Neural progenitor cell (in vitro differentiated cells): ENCODE results near the gene CIDEA. TPM values are rescaled to one million over a fixed set of nuclear protein-coding genes. Genes with fewer than 3 reads are reported as not detected.

Source experiments
- DNase-seq: peaks from one replicate; pipeline ENCODE4 v3.0.0-alpha.2; 2016; ENCODE audit warnings: low spot score
- H2AFZ ChIP-seq: fragments of 200-600 bp; sonication (generic); replicated peaks from 2 replicates; pipeline ENCODE4 v1.6.1; 2016; ENCODE audit warnings: antibody characterized with exemption
- H3F3A ChIP-seq: fragments of 200-600 bp; sonication (generic); 2 replicates; pipeline ENCODE4 v1.6.1; 2016; ENCODE audit warnings: antibody characterized with exemption, low read depth
- H3K27ac ChIP-seq: fragments of 200-600 bp; sonication (generic); 2 replicates; pipeline ENCODE4 v1.5.1; 2016; ENCODE audit warnings: mild to moderate bottlenecking
- H3K27me3 ChIP-seq: fragments of 200-600 bp; sonication (generic); 2 replicates; pipeline ENCODE4 v1.6.1; 2016; ENCODE audit warnings: mild to moderate bottlenecking, moderate library complexity
- H3K36me3 ChIP-seq: fragments of 200-600 bp; sonication (generic); 2 replicates; pipeline ENCODE4 v1.5.1; 2016
- H3K4me1 ChIP-seq: fragments of 200-600 bp; sonication (generic); 2 replicates; pipeline ENCODE4 v1.6.1; 2016; ENCODE audit warnings: mixed run types
- H3K4me2 ChIP-seq: fragments of 200-600 bp; sonication (generic); 2 replicates; pipeline ENCODE4 v1.6.1; 2016
- H3K4me3 ChIP-seq: fragments of 200-600 bp; sonication (generic); 2 replicates; pipeline ENCODE4 v1.5.1; 2016
- H3K79me2 ChIP-seq: fragments of 200-600 bp; sonication (generic); 2 replicates; pipeline ENCODE4 v1.6.1; 2016; ENCODE audit warnings: low read depth
- H3K9ac ChIP-seq: fragments of 200-600 bp; sonication (generic); 2 replicates; pipeline ENCODE4 v1.6.1; 2016
- H3K9me3 ChIP-seq: fragments of 200-600 bp; sonication (generic); 2 replicates; pipeline ENCODE4 v1.5.1; 2016; ENCODE audit warnings: low read depth
- H4K20me1 ChIP-seq: fragments of 200-600 bp; sonication (generic); 2 replicates; pipeline ENCODE4 v1.6.1; 2016; ENCODE audit warnings: low read depth
- H3K27ac Mint-ChIP-seq: 3 replicates; pipeline ENCODE4 v1.8.0; 2021; ENCODE audit warnings: mixed read lengths
- H3K27me3 Mint-ChIP-seq: 2 replicates; pipeline ENCODE4 v1.8.0; 2022; ENCODE audit warnings: low read depth, mild to moderate bottlenecking, inconsistent platforms, moderate library complexity, mixed read lengths; ENCODE audit not compliant: insufficient read depth
- H3K36me3 Mint-ChIP-seq: 3 replicates; pipeline ENCODE4 v1.8.0; 2021; ENCODE audit warnings: mixed read lengths
- H3K4me1 Mint-ChIP-seq: 3 replicates; pipeline ENCODE4 v1.8.0; 2021; ENCODE audit warnings: mixed read lengths
- H3K4me3 Mint-ChIP-seq: 3 replicates; pipeline ENCODE4 v1.8.0; 2021; ENCODE audit warnings: mild to moderate bottlenecking, moderate library complexity, mixed read lengths
- H3K9me3 Mint-ChIP-seq: 3 replicates; pipeline ENCODE4 v1.8.0; 2020; ENCODE audit warnings: mixed read lengths
- EZH2 ChIP-seq: fragments of 200-600 bp; sonication (generic); IDR thresholded peaks from 2 replicates; pipeline ENCODE4 v1.6.1; 2017; ENCODE audit warnings: antibody characterized with exemption, mild to moderate bottlenecking, moderate library complexity
- EZH2phosphoT487 ChIP-seq: fragments of 200-600 bp; sonication (generic); IDR thresholded peaks from 2 replicates; pipeline ENCODE4 v1.6.1; 2017; ENCODE audit warnings: antibody characterized with exemption
- small RNA-seq: library from RNA; depleted of rRNA; stranded (forward); fragments of <200 nt; gene quantifications from one replicate; pipeline ENCODE3, GENCODE V24; 2015
- total RNA-seq: library from RNA; depleted of rRNA; stranded (reverse); fragments of >200 nt; gene quantifications from 2 replicates; pipeline ENCODE4 v1.2.3, GENCODE V29; 2015; ENCODE audit warnings: low replicate concordance
- TF ChIP-seq, protein P1 (sequence below): fragments of 200-600 bp; sonication (generic); IDR thresholded peaks from 2 replicates; pipeline ENCODE4 v1.5.1; 2017; ENCODE audit warnings: antibody characterized with exemption, mild to moderate bottlenecking

Gene CIDEA
- total RNA-seq, 1 donor from 2014 or later: not detected

DNA sequence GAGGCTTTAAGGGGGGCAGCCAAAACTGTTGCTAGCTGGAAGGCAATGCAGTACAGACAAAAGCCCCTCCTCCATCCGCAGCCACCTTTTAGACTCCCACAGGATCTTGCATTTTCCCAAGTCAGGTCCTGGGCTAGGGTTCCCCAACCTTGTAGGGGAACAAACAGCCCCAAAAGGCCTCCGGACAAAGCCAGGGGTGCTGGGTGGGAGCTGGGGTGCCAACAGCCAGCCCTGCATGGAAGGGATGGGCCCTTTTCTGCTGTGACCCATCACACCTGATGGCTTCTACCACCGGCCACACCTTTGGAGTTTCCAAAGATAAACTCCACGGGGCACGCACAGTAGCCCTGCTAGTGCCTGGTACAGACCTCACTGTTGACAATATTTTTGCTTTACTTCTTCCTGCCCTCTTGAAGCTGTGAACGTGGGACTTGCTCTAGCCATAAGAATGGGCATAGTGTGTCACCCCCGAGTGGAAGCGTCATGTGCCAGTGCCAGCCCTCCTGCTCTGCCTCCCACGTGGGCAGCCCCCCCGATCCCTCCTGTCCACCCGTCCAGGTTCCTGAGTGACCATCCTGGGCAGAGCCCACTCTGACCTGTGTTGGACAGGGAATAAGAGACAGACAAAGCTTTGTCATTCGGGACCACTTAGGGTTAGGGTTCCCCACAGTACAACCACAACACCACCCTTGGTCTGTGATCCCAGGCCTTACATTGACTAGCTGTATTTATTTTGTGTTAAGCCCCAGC lies 72.7 kb downstream of the CIDEA start:
- peaks cover 4% of the 10 kb centered on the region for H3K4me1 Mint-ChIP-seq
- H3K27ac Mint-ChIP-seq: no peak overlapping the region
- H3K27me3 Mint-ChIP-seq: peaks cover 4% of the 10 kb centered on the region
- Histone ChIP-seq H2AFZ (no peak overlapping the region), H3K27ac (no peak overlapping the region), H3K4me2 (no peak overlapping the region), H3K9me3 (no peaks in the 10 kb centered on the region), H3K4me3 (no peak overlapping the region), H3K27me3 (no peaks in the 10 kb centered on the region), H3K4me1 (no peaks in the 10 kb centered on the region), H3K9ac (no peak overlapping the region), H4K20me1 (peaks cover 6% of the 10 kb centered on the region), H3K79me2 (no peaks in the 10 kb centered on the region), H3K36me3 (peaks cover 5% of the 10 kb centered on the region), H3F3A (peaks cover 14% of the 10 kb centered on the region)
- TF ChIP-seq, protein P1, sequence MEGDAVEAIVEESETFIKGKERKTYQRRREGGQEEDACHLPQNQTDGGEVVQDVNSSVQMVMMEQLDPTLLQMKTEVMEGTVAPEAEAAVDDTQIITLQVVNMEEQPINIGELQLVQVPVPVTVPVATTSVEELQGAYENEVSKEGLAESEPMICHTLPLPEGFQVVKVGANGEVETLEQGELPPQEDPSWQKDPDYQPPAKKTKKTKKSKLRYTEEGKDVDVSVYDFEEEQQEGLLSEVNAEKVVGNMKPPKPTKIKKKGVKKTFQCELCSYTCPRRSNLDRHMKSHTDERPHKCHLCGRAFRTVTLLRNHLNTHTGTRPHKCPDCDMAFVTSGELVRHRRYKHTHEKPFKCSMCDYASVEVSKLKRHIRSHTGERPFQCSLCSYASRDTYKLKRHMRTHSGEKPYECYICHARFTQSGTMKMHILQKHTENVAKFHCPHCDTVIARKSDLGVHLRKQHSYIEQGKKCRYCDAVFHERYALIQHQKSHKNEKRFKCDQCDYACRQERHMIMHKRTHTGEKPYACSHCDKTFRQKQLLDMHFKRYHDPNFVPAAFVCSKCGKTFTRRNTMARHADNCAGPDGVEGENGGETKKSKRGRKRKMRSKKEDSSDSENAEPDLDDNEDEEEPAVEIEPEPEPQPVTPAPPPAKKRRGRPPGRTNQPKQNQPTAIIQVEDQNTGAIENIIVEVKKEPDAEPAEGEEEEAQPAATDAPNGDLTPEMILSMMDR: no peak
- TF ChIP-seq EZH2phosphoT487 (no peak), EZH2 (no peak)
- peak overlapping the region; percentile 38 for H3K4me3 Mint-ChIP-seq
- no peak for DNase-seq
- H3K9me3 Mint-ChIP-seq: no peaks in the 10 kb centered on the region
- H3K36me3 Mint-ChIP-seq: peaks cover 42% of the 10 kb centered on the region

Small RNA genes lying within 50 kb of the gene (small RNA-seq; reads per million reads assigned to genes)
- not detected for gene RNU6-170P

Other genes starting within 250 kb of the CIDEA start
- 0.15 TPM in 1 of 2 replicates, not detected in the other for gene ANKRD62, start 160.5 kb upstream of the CIDEA start, total RNA-seq
- 92.7 and 137 TPM in 2 replicates for gene TUBB6, start 53.9 kb downstream of the CIDEA start, total RNA-seq
- 38.9 and 51.7 TPM in 2 replicates for gene AFG3L2, start 122.9 kb downstream of the CIDEA start, total RNA-seq
- gene PRELID3A, start 153.6 kb downstream of the CIDEA start, total RNA-seq: 12.0 and 14.2 TPM in 2 replicates